MM.1S (cell line): ENCODE data around the gene GRIK4.
"Not testable (repeated sequence)": the region's sequence is repeated elsewhere in the genome, so short reads cannot be mapped to it uniquely, and the experiment has no call there.

Experiments
- EZH2 ChIP-seq: fragments of 300-600 bp; sonication (generic); optimal IDR thresholded peaks from 2 replicates; pipeline ENCODE3; 2017; ENCODE audit warnings: low read depth, mild to moderate bottlenecking, antibody characterized with exemption, low read length, mixed read lengths
- EZH2phosphoT487 ChIP-seq: fragments of 300-600 bp; sonication (generic); IDR thresholded peaks from 2 replicates; pipeline ENCODE4 v1.6.1; 2018; ENCODE audit warnings: antibody characterized with exemption, low read length
- TF ChIP-seq, protein P1 (sequence below): fragments of 300-600 bp; sonication (generic); IDR thresholded peaks from 2 replicates; pipeline ENCODE4 v1.5.1; 2016; ENCODE audit warnings: antibody characterized with exemption, low read length, mixed read lengths

DNA sequence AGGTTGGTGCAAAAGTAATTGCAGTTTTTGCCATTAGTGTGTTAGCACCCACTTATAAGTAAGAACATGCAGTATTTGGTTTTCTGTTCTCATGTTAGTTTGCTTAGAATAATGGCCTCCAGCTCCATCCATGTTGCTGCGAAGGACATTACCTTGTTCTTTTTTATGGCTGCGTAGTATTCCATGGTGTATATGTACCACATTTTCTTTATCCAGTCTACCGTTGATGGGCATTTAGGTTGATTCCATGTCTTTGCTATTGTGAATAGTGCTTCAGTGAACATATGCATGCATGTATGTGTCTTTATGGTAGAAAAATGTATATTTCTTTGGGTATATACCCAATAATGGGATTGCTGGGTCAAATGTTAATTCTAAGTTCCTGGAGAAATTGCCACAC lies 71.0 kb downstream of the GRIK4 start:
- TF ChIP-seq, protein P1, sequence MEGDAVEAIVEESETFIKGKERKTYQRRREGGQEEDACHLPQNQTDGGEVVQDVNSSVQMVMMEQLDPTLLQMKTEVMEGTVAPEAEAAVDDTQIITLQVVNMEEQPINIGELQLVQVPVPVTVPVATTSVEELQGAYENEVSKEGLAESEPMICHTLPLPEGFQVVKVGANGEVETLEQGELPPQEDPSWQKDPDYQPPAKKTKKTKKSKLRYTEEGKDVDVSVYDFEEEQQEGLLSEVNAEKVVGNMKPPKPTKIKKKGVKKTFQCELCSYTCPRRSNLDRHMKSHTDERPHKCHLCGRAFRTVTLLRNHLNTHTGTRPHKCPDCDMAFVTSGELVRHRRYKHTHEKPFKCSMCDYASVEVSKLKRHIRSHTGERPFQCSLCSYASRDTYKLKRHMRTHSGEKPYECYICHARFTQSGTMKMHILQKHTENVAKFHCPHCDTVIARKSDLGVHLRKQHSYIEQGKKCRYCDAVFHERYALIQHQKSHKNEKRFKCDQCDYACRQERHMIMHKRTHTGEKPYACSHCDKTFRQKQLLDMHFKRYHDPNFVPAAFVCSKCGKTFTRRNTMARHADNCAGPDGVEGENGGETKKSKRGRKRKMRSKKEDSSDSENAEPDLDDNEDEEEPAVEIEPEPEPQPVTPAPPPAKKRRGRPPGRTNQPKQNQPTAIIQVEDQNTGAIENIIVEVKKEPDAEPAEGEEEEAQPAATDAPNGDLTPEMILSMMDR, result not testable (repeated sequence)
- TF ChIP-seq EZH2, EZH2phosphoT487: not testable (repeated sequence)
